ENCODE measurements around the gene STK10. TPM values are rescaled to one million over a fixed set of nuclear protein-coding genes. Genes with fewer than 3 reads are reported as not detected.
A peak's percentile ranks its signal among the peaks of the same experiment; 100 is the strongest.

STK10 gene
- total RNA-seq, 2 donors from 2014 or later: 25.6 to 39.2 TPM

DNA sequence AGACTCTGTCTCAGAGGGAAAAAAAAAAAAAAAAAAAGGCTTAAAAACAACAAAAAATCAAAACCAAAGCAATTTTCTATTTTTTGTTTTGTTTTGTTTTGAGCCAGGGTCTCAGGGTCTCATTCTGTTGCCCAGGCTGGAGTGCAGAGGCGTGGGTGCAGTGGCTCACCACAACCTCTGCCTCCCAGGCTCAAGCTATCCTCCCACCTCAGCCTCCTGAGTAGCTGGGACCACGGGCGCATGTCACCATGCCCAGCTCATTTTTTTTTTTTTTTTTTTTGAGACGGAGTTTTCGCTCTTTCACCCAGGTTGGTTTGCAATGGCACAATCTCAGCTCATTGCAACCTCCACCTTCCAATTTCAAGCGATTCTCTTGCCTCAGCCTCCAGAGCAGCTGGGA, 5.7 kb downstream of the STK10 start:
- Histone ChIP-seq H3K27me3 (replicated peaks; ENCODE audit: insufficient read depth) (no peaks in the 10 kb centered on the region), H3K4me3 (no peak overlapping the region), H3K27ac (no peak overlapping the region), H3K9me3 (no peaks in the 10 kb centered on the region), H3K4me1 (ENCODE audit: control insufficient read depth in 1 of 2, low read depth in 2 of 2) (peaks cover 6 to 10% of the 10 kb centered on the region in 2 donors), H3K36me3 (peaks cover 3% of the 10 kb centered on the region)
- DNase-seq (ENCODE audit: low spot score): no peak
- TF ChIP-seq, protein P1, sequence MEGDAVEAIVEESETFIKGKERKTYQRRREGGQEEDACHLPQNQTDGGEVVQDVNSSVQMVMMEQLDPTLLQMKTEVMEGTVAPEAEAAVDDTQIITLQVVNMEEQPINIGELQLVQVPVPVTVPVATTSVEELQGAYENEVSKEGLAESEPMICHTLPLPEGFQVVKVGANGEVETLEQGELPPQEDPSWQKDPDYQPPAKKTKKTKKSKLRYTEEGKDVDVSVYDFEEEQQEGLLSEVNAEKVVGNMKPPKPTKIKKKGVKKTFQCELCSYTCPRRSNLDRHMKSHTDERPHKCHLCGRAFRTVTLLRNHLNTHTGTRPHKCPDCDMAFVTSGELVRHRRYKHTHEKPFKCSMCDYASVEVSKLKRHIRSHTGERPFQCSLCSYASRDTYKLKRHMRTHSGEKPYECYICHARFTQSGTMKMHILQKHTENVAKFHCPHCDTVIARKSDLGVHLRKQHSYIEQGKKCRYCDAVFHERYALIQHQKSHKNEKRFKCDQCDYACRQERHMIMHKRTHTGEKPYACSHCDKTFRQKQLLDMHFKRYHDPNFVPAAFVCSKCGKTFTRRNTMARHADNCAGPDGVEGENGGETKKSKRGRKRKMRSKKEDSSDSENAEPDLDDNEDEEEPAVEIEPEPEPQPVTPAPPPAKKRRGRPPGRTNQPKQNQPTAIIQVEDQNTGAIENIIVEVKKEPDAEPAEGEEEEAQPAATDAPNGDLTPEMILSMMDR (IDR thresholded peaks at IDR 0.05): no peak
- ATAC-seq (ENCODE audit: insufficient number of reproducible peaks, low FRiP score, low read depth): no peak

DNA sequence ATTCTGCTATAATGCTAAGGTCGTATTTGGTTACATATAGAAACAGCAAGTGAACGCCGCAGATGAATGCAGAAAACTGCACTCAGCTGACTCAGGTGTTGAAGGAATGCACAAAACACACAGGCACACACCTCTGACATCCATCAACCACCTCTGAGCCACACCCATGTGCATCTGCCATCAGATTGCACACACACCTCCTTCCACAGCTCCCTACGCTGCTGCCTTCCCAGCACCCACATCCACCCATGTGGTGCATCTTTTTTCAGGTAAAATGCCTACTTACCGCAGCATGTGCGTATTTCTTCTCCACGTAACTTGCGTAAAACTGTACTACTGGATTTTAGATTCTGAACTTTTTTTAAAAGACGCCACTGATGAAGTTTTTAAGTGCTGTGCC, 7.1 kb downstream of the STK10 start:
- Histone ChIP-seq H3K9me3 (no peaks in the 10 kb centered on the region), H3K27ac (no peak overlapping the region), H3K36me3 (peaks cover 3% of the 10 kb centered on the region), H3K27me3 (replicated peaks; ENCODE audit: insufficient read depth) (no peaks in the 10 kb centered on the region), H3K4me3 (no peak overlapping the region), H3K4me1 (ENCODE audit: control insufficient read depth in 1 of 2, low read depth in 2 of 2) (peaks cover 0 to 6% of the 10 kb centered on the region in 2 donors)
- DNase-seq (ENCODE audit: low spot score) (no peak), ATAC-seq (ENCODE audit: insufficient number of reproducible peaks, low FRiP score, low read depth) (no peak)
- TF ChIP-seq, protein P1 (IDR thresholded peaks at IDR 0.05): no peak

DNA sequence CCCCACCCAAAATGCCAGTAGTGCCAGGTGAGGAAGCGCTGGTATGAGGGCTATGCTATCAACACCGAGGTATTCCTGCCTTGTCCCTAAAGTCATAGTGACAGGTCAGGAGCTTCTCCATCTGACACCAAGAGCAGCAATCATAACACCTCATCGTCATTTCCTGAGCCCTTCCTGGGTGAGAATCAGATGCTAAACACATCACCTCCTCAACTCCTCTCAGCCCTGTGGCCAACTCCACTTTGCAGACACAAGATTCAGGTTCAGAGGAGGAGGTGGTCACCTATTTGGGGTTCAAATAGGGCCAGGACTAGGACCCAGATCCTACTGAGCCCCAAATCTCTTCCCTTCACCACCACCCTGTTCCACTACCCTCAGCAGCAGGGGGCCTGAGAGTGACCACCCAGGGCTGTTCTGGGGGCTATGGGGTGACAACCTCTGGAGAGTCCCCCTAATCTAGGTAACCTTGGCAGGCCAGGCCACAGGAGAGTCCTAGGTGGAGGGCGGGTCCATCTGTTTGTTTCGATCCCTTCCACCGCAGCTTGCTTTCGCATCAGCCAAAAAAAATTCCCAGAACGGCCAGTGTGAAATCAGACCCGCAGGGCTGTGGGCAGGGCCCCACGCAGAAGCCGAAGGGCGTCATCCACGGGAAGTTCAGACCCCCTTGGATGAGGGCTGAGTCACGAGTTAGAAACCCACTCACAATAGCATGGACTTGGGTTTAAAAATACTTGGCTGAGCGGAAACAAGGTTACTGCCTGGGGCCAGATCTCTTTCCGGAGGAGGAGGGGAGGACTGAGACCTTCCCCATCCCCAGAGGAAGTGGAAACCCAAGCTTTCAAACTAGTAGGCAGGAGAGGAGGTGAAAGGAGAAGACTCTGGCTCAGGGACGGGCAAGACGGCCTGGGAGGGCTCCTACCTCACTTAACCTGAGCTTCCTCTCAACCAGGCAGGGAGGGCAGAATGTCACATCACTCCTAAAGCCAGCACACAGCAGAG, 8.7 kb downstream of the STK10 start:
- H3K27me3 ChIP-seq (replicated peaks; ENCODE audit: insufficient read depth): no peaks in the 10 kb centered on the region
- H3K4me3 ChIP-seq: peak overlapping the region; percentile 32
- H3K9me3 ChIP-seq: no peaks in the 10 kb centered on the region
- H3K36me3 ChIP-seq: peaks cover 3% of the 10 kb centered on the region
- no peak for ATAC-seq (ENCODE audit: insufficient number of reproducible peaks, low FRiP score, low read depth)
- no peak for DNase-seq (ENCODE audit: low spot score)
- H3K4me1 ChIP-seq (ENCODE audit: control insufficient read depth in 1 of 2, low read depth in 2 of 2): peaks cover 0 to 6% of the 10 kb centered on the region in 2 donors
- TF ChIP-seq, protein P1 (IDR thresholded peaks at IDR 0.05): no peak
- H3K27ac ChIP-seq: peak overlapping the region in 1 of 2 donors; percentile 1

DNA sequence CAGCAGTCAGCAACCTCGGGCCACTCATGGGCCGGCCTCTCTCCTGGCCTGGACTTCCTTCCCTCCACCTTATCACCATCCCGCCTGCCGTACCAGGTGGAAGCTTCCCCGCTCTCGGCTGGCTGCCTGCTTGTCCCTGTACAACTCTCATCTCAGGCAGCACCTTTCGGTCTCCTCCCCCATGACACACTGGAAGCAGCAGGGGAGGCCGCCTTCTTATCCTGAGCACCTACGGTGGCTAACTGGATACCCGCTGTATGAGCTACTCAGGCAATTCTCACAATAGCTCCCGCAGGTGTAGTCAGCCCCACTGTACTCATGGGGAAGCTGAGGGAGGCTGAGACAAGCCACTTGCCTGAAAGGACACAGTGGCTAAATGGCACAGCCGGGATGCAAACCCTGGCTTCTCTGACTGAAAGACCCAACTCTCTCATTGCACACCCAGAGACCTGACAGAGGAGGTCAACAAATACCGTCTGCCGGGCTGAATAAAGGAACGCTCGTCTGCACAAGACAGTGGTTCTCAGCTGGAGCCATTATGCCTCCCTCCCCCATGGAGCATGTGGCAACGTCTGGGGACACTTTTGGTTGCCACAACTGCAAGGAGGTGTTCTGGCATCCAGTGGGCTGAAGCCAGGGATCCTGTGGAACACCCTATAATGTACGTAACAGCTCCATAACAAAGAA, 9.6 kb downstream of the STK10 start:
- TF ChIP-seq, protein P1 (IDR thresholded peaks at IDR 0.05): no peak
- no peak overlapping the region for H3K27ac ChIP-seq
- no peak overlapping the region for H3K4me3 ChIP-seq
- H3K27me3 ChIP-seq (replicated peaks; ENCODE audit: insufficient read depth): no peaks in the 10 kb centered on the region
- peaks cover 3% of the 10 kb centered on the region for H3K36me3 ChIP-seq
- ATAC-seq (ENCODE audit: insufficient number of reproducible peaks, low FRiP score, low read depth) (no peak), DNase-seq (ENCODE audit: low spot score) (no peak)
- H3K4me1 ChIP-seq (ENCODE audit: control insufficient read depth in 1 of 2, low read depth in 2 of 2): peaks cover 0 to 3% of the 10 kb centered on the region in 2 donors
- H3K9me3 ChIP-seq: no peaks in the 10 kb centered on the region

DNA sequence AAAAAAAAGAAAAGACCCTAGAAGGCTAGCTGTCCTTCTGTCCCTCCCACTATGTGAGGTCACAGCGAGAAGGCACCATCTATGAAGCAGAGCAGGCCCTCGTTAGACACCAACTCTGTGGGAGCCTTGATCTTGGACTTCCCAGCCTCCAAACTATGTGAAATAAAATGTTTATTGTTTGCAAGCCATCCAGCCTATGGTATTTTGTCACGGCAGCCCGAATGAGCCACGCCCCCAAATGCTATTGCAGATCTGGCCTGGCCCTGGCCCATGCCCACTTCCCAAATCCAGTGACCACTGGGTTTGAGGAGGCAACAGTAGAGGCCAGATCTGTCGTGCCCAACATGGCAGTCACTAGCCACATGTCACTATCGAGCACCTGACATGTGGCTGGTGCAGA, 10.8 kb downstream of the STK10 start:
- H3K4me3 ChIP-seq: no peak overlapping the region
- DNase-seq (ENCODE audit: low spot score): no peak
- H3K4me1 ChIP-seq (ENCODE audit: control insufficient read depth in 1 of 2, low read depth in 2 of 2): peaks cover 0 to 3% of the 10 kb centered on the region in 2 donors

More for the DNA sequence above, 10.8 kb downstream of the STK10 start:
- TF ChIP-seq, protein P1 (IDR thresholded peaks at IDR 0.05): no peak
- no peak overlapping the region for H3K27ac ChIP-seq
- no peak for ATAC-seq (ENCODE audit: insufficient number of reproducible peaks, low FRiP score, low read depth)
- H3K9me3 ChIP-seq: no peaks in the 10 kb centered on the region
- H3K27me3 ChIP-seq (replicated peaks; ENCODE audit: insufficient read depth): no peaks in the 10 kb centered on the region
- H3K36me3 ChIP-seq: peaks cover 3% of the 10 kb centered on the region

All from thoracic aorta (tissue), 2 donors.